Activated T-cell treated with anti-CD3 and anti-CD28 coated beads for 4 hours (primary cell): ENCODE measurements around the gene KLK3.
A peak's percentile ranks its signal among the peaks of the same experiment; 100 is the strongest.
"Not testable (repeated sequence)": the region's sequence is repeated elsewhere in the genome, so short reads cannot be mapped to it uniquely, and the experiment has no call there.

ENCODE experiments used
- DNase-seq: peaks from one replicate; pipeline ENCODE4 v3.0.0-alpha.2; 2020

KLK3 gene

GRCh38 chr19:50870417-50871089, 15.8 kb downstream of the KLK3 start:
- DNase-seq: no peak

- DNase-seq: no peak
These were observed 18.3 kb downstream of the KLK3 start, which contains the start of gene KLK2 for GRCh38 chr19:50873056-50873455. TSS of gene KLK2 (plus strand) at chr19:50873439. CDS start at chr19:50873474, 35 bp downstream.

- DNase-seq: no peak
These were observed 19.5 kb downstream of the KLK3 start for GRCh38 chr19:50874211-50874610.

- no peak for DNase-seq
These were observed 21.2 kb downstream of the KLK3 start for GRCh38 chr19:50875795-50876422.

GRCh38 chr19:50876456-50876855, 21.7 kb downstream of the KLK3 start:
- DNase-seq: no peak

- no peak for DNase-seq
These were observed 22.6 kb downstream of the KLK3 start for GRCh38 chr19:50877338-50877737.

- no peak for DNase-seq
These were observed 24.1 kb downstream of the KLK3 start for GRCh38 chr19:50878851-50879250.

GRCh38 chr19:50880241-50880640, 25.5 kb downstream of the KLK3 start:
- DNase-seq: no peak

- no peak for DNase-seq
These were observed 27.5 kb downstream of the KLK3 start for GRCh38 chr19:50882188-50882587.

GRCh38 chr19:50889638-50890037, 34.9 kb downstream of the KLK3 start:
- DNase-seq: no peak

- no peak for DNase-seq
These were observed 35.9 kb downstream of the KLK3 start for GRCh38 chr19:50890422-50891252.

GRCh38 chr19:50891253-50891625, 36.5 kb downstream of the KLK3 start:
- DNase-seq: no peak

GRCh38 chr19:50893047-50893736, 38.5 kb downstream of the KLK3 start:
- no peak for DNase-seq

GRCh38 chr19:50894478-50895356, 40.0 kb downstream of the KLK3 start:
- DNase-seq: no peak

GRCh38 chr19:50896089-50896590, 41.4 kb downstream of the KLK3 start:
- DNase-seq: not testable (repeated sequence)

GRCh38 chr19:50896591-50897190, 42.0 kb downstream of the KLK3 start:
- DNase-seq: no peak

GRCh38 chr19:50897191-50897607, 42.5 kb downstream of the KLK3 start:
- DNase-seq: no peak

- no peak for DNase-seq
These were observed 42.9 kb downstream of the KLK3 start for GRCh38 chr19:50897612-50898011.

- DNase-seq: no peak
These were observed 43.3 kb downstream of the KLK3 start for GRCh38 chr19:50898018-50898417.

GRCh38 chr19:50899569-50899968, 44.9 kb downstream of the KLK3 start:
- DNase-seq: no peak

GRCh38 chr19:50902640-50903039, 47.9 kb downstream of the KLK3 start:
- DNase-seq: no peak

- DNase-seq: peak; percentile 21
These were observed 51.5 kb downstream of the KLK3 start for GRCh38 chr19:50906217-50906616.
